ENCODE results near the gene NKX2-3. TPM values are rescaled to one million over a fixed set of nuclear protein-coding genes. Genes with fewer than 3 reads are reported as not detected.

The NKX2-3 gene
- total and polyA plus RNA-seq, 4 experiments from 2014 or later = 0.09 TPM; not detected in 3

- ChIA-PET CTCF (ENCODE audit: partially characterized antibody) (no interaction called here), POLR2A (ENCODE audit: partially characterized antibody) (no interaction called here)
- no peaks in the 10 kb centered on the region for H3K36me3 Mint-ChIP-seq
- Histone ChIP-seq H3K4me3 (ENCODE audit: low read length in 2 of 2) (no peak overlapping the region), H3K4me1 (ENCODE audit: insufficient read depth, low read length) (peaks cover 29% of the 10 kb centered on the region), H3K27me3 (ENCODE audit: insufficient read depth, low read length) (peaks cover 43% of the 10 kb centered on the region), H3K27ac (ENCODE audit: low read depth, low read length) (no peak overlapping the region), H3K36me3 (ENCODE audit: insufficient read depth, low read length) (no peaks in the 10 kb centered on the region), H3K9me3 (ENCODE audit: control insufficient read depth in 1 of 2, low read length in 2 of 2) (no peaks in the 10 kb centered on the region)
- H3K4me1 Mint-ChIP-seq = peaks cover 24 to 58% (median 42%) of the 10 kb centered on the region in 4 donors
- no peaks in the 10 kb centered on the region for H3K9me3 Mint-ChIP-seq
- no peak for DNase-seq
- peaks cover 58 to 69% of the 10 kb centered on the region in 2 donors for H3K27me3 Mint-ChIP-seq
- H3K27ac Mint-ChIP-seq = no peak overlapping the region
- intact Hi-C loops (cut with micrococcal nuclease) = no loop called here
- H3K4me3 Mint-ChIP-seq = peak overlapping the region in 5 of 8 donors; percentile 2 to 72 (median 61)
Observed at GRCh38 chr10:99531696-99532593, 797 bp upstream of the NKX2-3 start.

- ChIA-PET POLR2A (ENCODE audit: partially characterized antibody) (no interaction called here), CTCF (ENCODE audit: partially characterized antibody) (no interaction called here)
- no peak overlapping the region for H3K27ac Mint-ChIP-seq
- H3K4me1 Mint-ChIP-seq = peaks cover 22 to 66% (median 41%) of the 10 kb centered on the region in 4 donors
- no peaks in the 10 kb centered on the region for H3K9me3 ChIP-seq (ENCODE audit: control insufficient read depth in 1 of 2, low read length in 2 of 2)
- H3K36me3 ChIP-seq (ENCODE audit: insufficient read depth, low read length) = no peaks in the 10 kb centered on the region
- no peak overlapping the region for H3K4me3 ChIP-seq (ENCODE audit: low read length in 2 of 2)
- H3K4me1 ChIP-seq (ENCODE audit: insufficient read depth, low read length) = peaks cover 29% of the 10 kb centered on the region
- H3K9me3 Mint-ChIP-seq = no peaks in the 10 kb centered on the region
- peaks cover 61 to 71% of the 10 kb centered on the region in 2 donors for H3K27me3 Mint-ChIP-seq
- peak overlapping the region in 6 of 8 donors; percentile 21 to 68 (median 54) for H3K4me3 Mint-ChIP-seq
- intact Hi-C loops (cut with micrococcal nuclease) = no loop called here
- no peak for DNase-seq
- no peak overlapping the region for H3K27ac ChIP-seq (ENCODE audit: low read depth, low read length)
- H3K27me3 ChIP-seq (ENCODE audit: insufficient read depth, low read length) = peaks cover 31% of the 10 kb centered on the region
- H3K36me3 Mint-ChIP-seq = no peaks in the 10 kb centered on the region
Observed at GRCh38 chr10:99533496-99534449, 1.0 kb downstream of the NKX2-3 start.

DNA sequence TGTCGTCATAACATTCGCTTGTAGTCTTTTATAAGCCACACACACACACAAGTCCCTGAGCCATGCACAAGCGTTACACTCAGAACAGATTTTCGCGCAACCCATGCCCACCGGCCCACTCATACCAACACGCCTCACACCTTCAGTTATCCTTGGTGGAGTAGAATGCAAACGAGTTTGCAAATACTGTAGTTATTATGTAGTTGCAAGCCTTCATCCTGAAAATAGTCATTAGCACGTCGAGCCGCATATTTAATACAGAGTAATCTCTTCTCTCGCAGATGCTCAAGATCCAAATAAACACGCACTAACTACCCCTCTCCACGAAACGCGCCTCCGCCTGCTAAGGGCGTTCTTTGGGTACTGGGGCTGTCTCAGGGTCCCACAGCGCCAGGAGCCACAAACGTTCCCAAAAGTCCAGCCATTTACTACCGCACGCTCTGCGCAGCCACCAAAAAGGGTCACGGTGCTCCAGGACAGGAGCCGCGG lies 1.8 kb downstream of the NKX2-3 start:
- Mint-ChIP-seq H3K36me3 (no peaks in the 10 kb centered on the region), H3K4me3 (peak overlapping the region in 6 of 8 donors; percentile 21 to 70 (median 64)), H3K4me1 (peaks cover 17 to 63% (median 36%) of the 10 kb centered on the region in 4 donors), H3K27me3 (peaks cover 62 to 71% of the 10 kb centered on the region in 2 donors), H3K27ac (no peak overlapping the region), H3K9me3 (no peaks in the 10 kb centered on the region)
- Histone ChIP-seq H3K27ac (ENCODE audit: low read depth, low read length) (no peak overlapping the region), H3K36me3 (ENCODE audit: insufficient read depth, low read length) (no peaks in the 10 kb centered on the region), H3K4me1 (ENCODE audit: insufficient read depth, low read length) (peaks cover 29% of the 10 kb centered on the region), H3K27me3 (ENCODE audit: insufficient read depth, low read length) (peaks cover 24% of the 10 kb centered on the region), H3K4me3 (ENCODE audit: low read length in 2 of 2) (no peak overlapping the region), H3K9me3 (ENCODE audit: control insufficient read depth in 1 of 2, low read length in 2 of 2) (no peaks in the 10 kb centered on the region)
- no peak for DNase-seq
- intact Hi-C loops (cut with micrococcal nuclease) = no loop called here
- ChIA-PET CTCF (ENCODE audit: partially characterized antibody) (no interaction called here), POLR2A (ENCODE audit: partially characterized antibody) (no interaction called here)

DNA sequence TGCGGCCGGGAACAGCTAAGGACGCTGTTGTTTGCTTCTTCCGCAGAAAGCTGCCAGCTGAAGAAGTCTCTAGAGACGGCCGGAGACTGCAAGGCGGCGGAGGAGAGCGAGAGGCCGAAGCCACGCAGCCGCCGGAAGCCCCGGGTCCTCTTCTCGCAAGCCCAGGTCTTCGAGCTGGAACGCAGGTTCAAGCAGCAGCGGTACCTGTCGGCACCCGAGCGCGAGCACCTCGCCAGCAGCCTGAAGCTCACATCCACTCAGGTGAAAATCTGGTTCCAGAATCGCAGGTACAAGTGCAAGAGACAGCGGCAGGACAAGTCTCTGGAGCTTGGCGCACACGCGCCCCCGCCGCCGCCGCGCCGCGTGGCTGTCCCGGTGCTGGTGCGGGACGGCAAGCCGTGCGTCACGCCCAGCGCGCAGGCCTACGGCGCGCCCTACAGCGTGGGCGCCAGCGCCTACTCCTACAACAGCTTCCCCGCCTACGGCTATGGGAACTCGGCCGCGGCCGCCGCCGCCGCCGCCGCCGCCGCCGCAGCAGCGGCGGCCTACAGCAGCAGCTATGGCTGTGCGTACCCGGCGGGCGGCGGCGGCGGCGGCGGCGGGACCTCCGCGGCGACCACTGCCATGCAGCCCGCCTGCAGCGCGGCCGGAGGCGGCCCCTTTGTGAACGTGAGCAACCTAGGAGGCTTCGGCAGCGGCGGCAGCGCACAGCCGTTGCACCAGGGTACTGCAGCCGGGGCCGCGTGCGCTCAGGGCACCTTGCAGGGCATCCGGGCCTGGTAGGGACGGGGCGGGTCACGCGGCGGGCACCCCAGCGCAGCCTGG lies 2.4 kb downstream of the NKX2-3 start:
- POLR2A ChIA-PET (ENCODE audit: partially characterized antibody) = no interaction called here
- H3K27me3 ChIP-seq (ENCODE audit: insufficient read depth, low read length) = peaks cover 20% of the 10 kb centered on the region
- no peaks in the 10 kb centered on the region for H3K9me3 Mint-ChIP-seq
- H3K4me1 Mint-ChIP-seq = peaks cover 16 to 59% (median 35%) of the 10 kb centered on the region in 4 donors
- peaks cover 61 to 70% of the 10 kb centered on the region in 2 donors for H3K27me3 Mint-ChIP-seq
- H3K4me3 Mint-ChIP-seq = peak overlapping the region in 7 of 8 donors; percentile 9 to 70 (median 63)
- no peak overlapping the region for H3K27ac Mint-ChIP-seq
- intact Hi-C loops (cut with micrococcal nuclease) = no loop called here
- no peak overlapping the region for H3K4me3 ChIP-seq (ENCODE audit: low read length in 2 of 2)
- peaks cover 29% of the 10 kb centered on the region for H3K4me1 ChIP-seq (ENCODE audit: insufficient read depth, low read length)
- no peak overlapping the region for H3K27ac ChIP-seq (ENCODE audit: low read depth, low read length)
- no peak for DNase-seq
- CTCF ChIA-PET (ENCODE audit: partially characterized antibody) = no interaction called here
- H3K9me3 ChIP-seq (ENCODE audit: control insufficient read depth in 1 of 2, low read length in 2 of 2) = no peaks in the 10 kb centered on the region
- H3K36me3 ChIP-seq (ENCODE audit: insufficient read depth, low read length) = no peaks in the 10 kb centered on the region
- H3K36me3 Mint-ChIP-seq = no peaks in the 10 kb centered on the region

DNA sequence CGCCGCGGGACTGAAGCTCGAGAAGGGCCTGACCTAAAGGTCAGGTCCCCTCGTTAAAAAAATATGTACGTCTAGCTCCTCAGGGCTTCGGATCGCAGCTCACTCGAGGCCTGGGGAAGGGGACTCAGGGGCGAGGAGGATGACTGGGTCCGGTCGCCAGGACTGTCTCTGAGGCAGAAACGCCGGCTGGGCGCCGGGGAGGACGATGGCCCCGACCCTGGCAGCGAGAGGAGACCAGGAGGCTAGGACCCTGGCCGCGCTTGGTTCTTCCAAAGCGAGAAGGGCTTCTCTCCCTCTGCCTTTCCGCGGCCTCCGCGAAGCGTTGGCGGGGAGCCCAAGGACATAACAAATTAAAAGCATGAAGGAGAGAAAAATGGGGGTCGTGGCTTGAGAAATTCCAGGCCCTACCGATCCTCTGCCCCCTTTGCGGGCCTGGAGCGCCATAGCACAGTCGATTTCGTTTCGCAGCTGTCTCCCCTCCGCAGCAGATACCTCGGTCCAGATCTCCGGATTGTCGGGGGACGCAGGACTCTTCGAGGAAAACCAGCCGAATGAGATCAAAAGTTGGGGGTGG lies 3.1 kb downstream of the NKX2-3 start:
- Mint-ChIP-seq H3K9me3 (no peaks in the 10 kb centered on the region), H3K27me3 (peaks cover 58 to 65% of the 10 kb centered on the region in 2 donors), H3K36me3 (no peaks in the 10 kb centered on the region), H3K4me3 (peak overlapping the region; percentile 4 to 83 (median 42)), H3K27ac (no peak overlapping the region), H3K4me1 (peaks cover 14 to 54% (median 34%) of the 10 kb centered on the region in 4 donors)
- no peak overlapping the region for H3K4me3 ChIP-seq (ENCODE audit: low read length in 2 of 2)
- no peak for DNase-seq
- H3K9me3 ChIP-seq (ENCODE audit: control insufficient read depth in 1 of 2, low read length in 2 of 2) = no peaks in the 10 kb centered on the region
- H3K27me3 ChIP-seq (ENCODE audit: insufficient read depth, low read length) = peaks cover 20% of the 10 kb centered on the region
- intact Hi-C loops (cut with micrococcal nuclease) = no loop called here
- ChIA-PET POLR2A (ENCODE audit: partially characterized antibody) (interaction anchor here (0.6 kb wide), 1 partner anchor 22 kb away, joined by 3 read pairs; no protein-coding TSS in a partner anchor), CTCF (ENCODE audit: partially characterized antibody) (no interaction called here)
- H3K27ac ChIP-seq (ENCODE audit: low read depth, low read length) = no peak overlapping the region
- no peaks in the 10 kb centered on the region for H3K36me3 ChIP-seq (ENCODE audit: insufficient read depth, low read length)
- H3K4me1 ChIP-seq (ENCODE audit: insufficient read depth, low read length) = peaks cover 29% of the 10 kb centered on the region

DNA sequence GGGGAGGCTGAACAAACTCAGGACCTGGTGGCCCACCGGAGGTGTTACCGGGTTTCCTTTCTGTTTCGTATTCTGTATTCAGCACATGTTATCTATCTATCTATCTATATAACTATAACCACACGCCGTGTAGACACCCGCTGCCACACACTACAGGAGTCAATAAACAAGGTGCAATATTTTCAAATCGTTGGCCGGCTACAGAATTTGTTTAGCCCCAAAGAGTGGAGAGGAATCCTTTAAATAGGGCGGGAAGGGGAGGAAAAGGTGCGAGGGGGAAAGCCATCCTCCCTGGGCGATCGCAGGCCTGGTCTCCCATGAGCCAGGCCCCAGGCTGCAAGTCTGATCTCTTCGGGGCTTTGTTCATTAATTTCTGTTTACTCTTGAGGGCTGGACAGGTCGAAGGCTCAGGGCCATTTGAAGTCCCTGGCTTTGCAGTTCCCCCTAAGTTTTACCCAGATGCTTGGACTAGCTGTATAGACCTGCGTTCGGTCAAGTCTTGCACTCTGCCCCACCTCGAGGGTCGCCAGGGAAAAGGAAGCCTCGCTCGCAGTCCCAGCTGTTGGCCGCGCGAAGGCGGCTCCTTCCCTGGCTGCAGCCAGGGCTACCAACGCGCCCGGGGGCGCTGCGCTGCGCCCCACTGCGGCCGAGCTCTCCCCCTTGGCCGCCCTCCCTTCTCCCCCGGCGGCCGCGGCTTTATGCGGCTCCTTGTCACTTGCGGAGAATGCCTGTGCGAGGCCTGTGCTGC lies 3.8 kb downstream of the NKX2-3 start:
- no peak for DNase-seq
- Mint-ChIP-seq H3K4me3 (peak overlapping the region; percentile 4 to 83 (median 40)), H3K27me3 (peaks cover 58 to 69% of the 10 kb centered on the region in 2 donors), H3K9me3 (no peaks in the 10 kb centered on the region), H3K4me1 (peaks cover 14 to 54% (median 36%) of the 10 kb centered on the region in 4 donors), H3K27ac (no peak overlapping the region), H3K36me3 (no peaks in the 10 kb centered on the region)
- peaks cover 20% of the 10 kb centered on the region for H3K27me3 ChIP-seq (ENCODE audit: insufficient read depth, low read length)
- H3K4me3 ChIP-seq (ENCODE audit: low read length in 2 of 2) = no peak overlapping the region
- intact Hi-C loops (cut with micrococcal nuclease) = no loop called here
- H3K27ac ChIP-seq (ENCODE audit: low read depth, low read length) = no peak overlapping the region
- H3K4me1 ChIP-seq (ENCODE audit: insufficient read depth, low read length) = peaks cover 29% of the 10 kb centered on the region
- ChIA-PET CTCF (ENCODE audit: partially characterized antibody) (no interaction called here), POLR2A (ENCODE audit: partially characterized antibody) (interaction anchor here (0.6 kb wide), 1 partner anchor 21 kb away, joined by 3 read pairs; no protein-coding TSS in a partner anchor)
- no peaks in the 10 kb centered on the region for H3K9me3 ChIP-seq (ENCODE audit: control insufficient read depth in 1 of 2, low read length in 2 of 2)
- H3K36me3 ChIP-seq (ENCODE audit: insufficient read depth, low read length) = no peaks in the 10 kb centered on the region
